GM18951 (cell line): Measurements from ENCODE around the gene PTPRR.

ENCODE experiments used
- POLR2A ChIP-seq: IDR thresholded peaks from 4 replicates; pipeline ENCODE4 v1.6.1; 2011; ENCODE audit warnings: mild to moderate bottlenecking; ENCODE audit not compliant: insufficient read length, insufficient read depth; ENCODE audit errors: extremely low read depth
- in situ Hi-C: fragments of 300-500 bp; cut with MboI; formaldehyde crosslinking; loops from one replicate; pipeline ENCODE4 v1.12.0; 2022; ENCODE audit warnings: low sequenced_read_pairs, mixed read lengths, inconsistent platforms; ENCODE audit not compliant: unreplicated experiment

The PTPRR gene

GRCh38 chr12:70843363-70843762 is 77.2 kb downstream of the PTPRR start:
- TF ChIP-seq POLR2A: no peak
- in situ Hi-C loops: no loop called here

GRCh38 chr12:70842942-70843341 is 77.6 kb downstream of the PTPRR start:
- in situ Hi-C loops: no loop called here
- TF ChIP-seq POLR2A: no peak

GRCh38 chr12:70842136-70842535 is 78.4 kb downstream of the PTPRR start:
- in situ Hi-C loops: no loop called here
- TF ChIP-seq POLR2A: no peak

GRCh38 chr12:70840656-70841350 is 79.7 kb downstream of the PTPRR start:
- in situ Hi-C loops: no loop called here
- TF ChIP-seq POLR2A: no peak

- TF ChIP-seq POLR2A: no peak
- in situ Hi-C loops: no loop called here
These were observed 81.0 kb downstream of the PTPRR start for GRCh38 chr12:70839544-70839943.

GRCh38 chr12:70838127-70838526 is 82.4 kb downstream of the PTPRR start:
- TF ChIP-seq POLR2A: no peak
- in situ Hi-C loops: no loop called here

GRCh38 chr12:70837026-70837425 is 83.5 kb downstream of the PTPRR start:
- no peak for TF ChIP-seq POLR2A

GRCh38 chr12:70835948-70836347 is 84.6 kb downstream of the PTPRR start:
- no peak for TF ChIP-seq POLR2A
- in situ Hi-C loops: no loop called here

More at GRCh38 chr12:70837026-70837425, 83.5 kb downstream of the PTPRR start:
- in situ Hi-C loops: no loop called here

GRCh38 chr12:70831543-70831942 is 89.0 kb downstream of the PTPRR start:
- TF ChIP-seq POLR2A: no peak
- in situ Hi-C loops: no loop called here

GRCh38 chr12:70830221-70831061 is 90.1 kb downstream of the PTPRR start:
- in situ Hi-C loops: no loop called here
- no peak for TF ChIP-seq POLR2A

GRCh38 chr12:70829070-70829469 is 91.5 kb downstream of the PTPRR start:
- in situ Hi-C loops: no loop called here
- no peak for TF ChIP-seq POLR2A

- in situ Hi-C loops: no loop called here
These were observed 92.2 kb downstream of the PTPRR start for GRCh38 chr12:70828351-70828750.

GRCh38 chr12:70826156-70826555 is 94.4 kb downstream of the PTPRR start:
- in situ Hi-C loops: no loop called here
- no peak for TF ChIP-seq POLR2A

More at GRCh38 chr12:70828351-70828750, 92.2 kb downstream of the PTPRR start:
- TF ChIP-seq POLR2A: no peak

- in situ Hi-C loops: no loop called here
- no peak for TF ChIP-seq POLR2A
These were observed 96.0 kb downstream of the PTPRR start for GRCh38 chr12:70824511-70824910.

GRCh38 chr12:70823182-70823976 is 97.2 kb downstream of the PTPRR start:
- in situ Hi-C loops: no loop called here
- TF ChIP-seq POLR2A: no peak
